Stimulated activated CD4-positive, alpha-beta T cell treated with anti-CD3 and anti-CD28 coated beads, TNF-alpha, amount 100 ng/mL, for 1 hour (primary cell): ENCODE results near the gene EEPD1.

ENCODE experiments used
- DNase-seq, 3 donors: peaks; one replicate each; pipeline ENCODE4 v3.0.0-alpha.2; 2020; ENCODE audit warnings: low read depth in 3 of 3, low spot score in 1 of 3

The EEPD1 gene

DNA sequence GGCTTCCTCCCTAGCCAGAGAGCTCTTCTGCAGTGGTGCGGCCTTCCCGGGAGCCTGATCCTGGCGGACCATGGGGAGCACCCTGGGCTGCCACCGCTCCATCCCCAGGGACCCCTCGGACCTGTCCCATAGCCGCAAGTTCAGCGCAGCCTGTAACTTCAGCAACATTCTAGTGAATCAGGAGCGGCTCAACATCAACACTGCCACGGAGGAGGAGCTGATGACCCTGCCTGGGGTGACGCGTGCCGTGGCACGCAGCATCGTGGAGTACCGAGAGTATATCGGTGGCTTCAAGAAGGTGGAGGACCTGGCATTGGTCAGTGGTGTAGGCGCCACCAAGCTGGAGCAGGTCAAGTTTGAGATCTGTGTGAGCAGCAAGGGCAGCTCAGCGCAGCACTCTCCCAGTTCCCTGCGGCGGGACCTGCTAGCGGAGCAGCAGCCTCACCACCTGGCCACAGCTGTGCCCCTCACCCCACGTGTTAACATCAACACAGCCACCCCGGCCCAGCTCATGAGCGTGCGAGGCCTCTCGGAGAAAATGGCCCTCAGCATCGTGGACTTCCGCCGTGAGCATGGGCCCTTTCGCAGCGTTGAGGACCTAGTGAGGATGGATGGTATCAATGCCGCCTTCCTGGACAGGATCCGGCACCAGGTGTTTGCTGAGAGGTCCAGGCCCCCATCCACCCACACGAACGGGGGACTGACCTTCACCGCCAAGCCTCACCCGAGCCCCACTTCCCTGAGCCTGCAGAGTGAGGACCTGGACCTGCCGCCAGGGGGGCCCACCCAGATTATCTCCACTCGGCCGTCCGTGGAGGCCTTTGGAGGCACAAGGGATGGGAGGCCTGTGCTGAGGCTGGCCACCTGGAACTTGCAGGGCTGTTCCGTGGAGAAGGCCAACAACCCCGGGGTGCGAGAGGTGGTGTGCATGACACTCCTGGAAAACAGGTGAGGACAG, 1.5 kb downstream of the EEPD1 start:
- DNase-seq = no peak

DNA sequence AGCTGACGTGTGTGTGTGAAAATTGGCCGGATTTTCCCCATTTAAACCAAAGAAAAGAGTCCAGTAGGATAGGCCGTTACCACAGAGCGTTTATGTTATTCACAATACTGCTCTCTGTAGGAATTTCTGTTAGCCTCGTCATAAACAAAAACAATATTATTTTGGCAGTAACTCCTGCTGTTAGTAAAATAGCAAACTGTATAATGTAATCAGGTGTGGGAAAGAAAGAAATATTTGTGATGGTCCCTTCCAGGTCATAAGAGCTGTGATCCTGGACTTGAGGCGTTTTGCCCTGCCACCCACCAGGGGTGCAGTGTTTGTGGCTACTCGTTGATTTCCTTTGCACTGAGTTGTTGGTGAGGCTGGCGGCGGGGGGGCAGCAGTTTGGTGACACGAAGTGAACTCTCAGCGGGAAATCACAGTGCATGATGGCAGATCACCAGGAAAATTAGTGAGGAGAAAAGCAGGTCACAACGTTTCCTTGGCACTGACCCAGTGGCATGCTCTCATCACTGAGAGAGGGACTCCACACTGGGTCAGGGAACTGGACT, 2.8 kb downstream of the EEPD1 start:
- DNase-seq = no peak

DNA sequence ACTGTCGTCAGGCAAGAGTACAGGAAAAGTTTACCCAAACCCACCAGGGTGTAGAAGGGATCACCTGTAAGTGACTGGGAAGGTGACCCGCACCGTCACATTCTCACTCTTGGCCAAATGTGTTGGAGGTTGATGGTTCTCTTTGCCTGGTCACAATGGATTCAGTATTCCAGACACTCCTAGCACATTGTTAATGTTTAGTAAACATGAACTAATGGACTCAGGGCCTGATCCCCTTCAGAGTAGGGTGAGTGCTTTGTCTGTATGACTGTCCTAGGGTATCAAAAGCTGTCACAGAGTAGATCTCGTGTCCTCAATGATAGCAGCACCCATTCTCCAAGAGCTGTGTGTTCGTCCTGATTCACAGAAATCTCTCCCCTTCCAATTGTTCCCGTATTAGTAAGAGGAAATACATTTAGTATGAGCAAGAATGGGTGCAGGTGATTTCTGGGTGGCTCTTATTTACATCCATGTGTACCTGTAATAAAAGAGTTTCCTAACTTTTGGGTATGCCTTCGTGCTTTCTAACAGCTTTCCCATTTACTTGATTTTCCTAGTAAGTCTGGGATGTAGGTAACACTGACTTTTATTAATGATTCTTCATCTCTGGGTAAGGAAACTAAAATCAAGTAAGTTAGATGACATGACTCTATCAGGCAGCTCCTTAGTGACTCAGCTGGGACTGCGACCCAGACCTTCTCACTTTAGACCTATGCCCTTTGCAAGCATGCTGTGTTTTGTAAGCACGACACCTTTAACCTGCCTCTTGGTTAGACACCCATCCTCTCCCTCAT, 4.7 kb downstream of the EEPD1 start:
- no peak for DNase-seq

DNA sequence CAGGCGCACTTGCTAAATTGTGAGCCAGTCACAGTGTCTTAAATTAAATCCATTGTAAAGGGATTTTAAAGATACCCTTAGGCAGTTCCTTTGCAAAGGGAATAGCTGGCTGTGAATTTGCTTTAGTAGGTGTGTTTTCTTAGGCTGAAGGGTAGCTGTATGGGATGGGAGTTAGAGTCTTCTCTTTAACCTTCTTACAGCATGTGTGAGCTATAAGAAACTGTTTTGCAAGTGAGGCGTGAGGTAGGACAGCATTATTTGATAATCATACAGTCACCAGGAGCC, 5.2 kb downstream of the EEPD1 start:
- no peak for DNase-seq

DNA sequence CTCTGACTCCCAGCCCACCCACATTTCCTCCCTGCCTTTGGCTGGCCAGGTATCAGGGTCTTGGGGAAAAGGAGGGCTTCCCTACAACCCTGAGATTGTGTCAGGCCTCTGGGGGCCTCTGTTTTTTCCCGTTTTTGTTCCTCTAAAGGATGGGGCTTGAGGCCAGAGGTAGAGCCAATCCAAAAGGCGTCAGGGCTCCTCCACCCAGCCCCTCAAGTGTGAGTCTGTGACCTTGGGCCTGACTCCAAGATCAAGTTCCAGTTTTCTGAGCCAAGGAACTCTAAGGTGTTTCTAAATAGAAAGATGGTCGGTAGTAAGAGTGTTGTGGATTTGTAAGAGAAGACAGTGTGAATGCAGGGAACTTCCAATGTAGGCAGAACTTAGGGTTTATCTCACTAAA, 6.6 kb downstream of the EEPD1 start:
- no peak for DNase-seq

DNA sequence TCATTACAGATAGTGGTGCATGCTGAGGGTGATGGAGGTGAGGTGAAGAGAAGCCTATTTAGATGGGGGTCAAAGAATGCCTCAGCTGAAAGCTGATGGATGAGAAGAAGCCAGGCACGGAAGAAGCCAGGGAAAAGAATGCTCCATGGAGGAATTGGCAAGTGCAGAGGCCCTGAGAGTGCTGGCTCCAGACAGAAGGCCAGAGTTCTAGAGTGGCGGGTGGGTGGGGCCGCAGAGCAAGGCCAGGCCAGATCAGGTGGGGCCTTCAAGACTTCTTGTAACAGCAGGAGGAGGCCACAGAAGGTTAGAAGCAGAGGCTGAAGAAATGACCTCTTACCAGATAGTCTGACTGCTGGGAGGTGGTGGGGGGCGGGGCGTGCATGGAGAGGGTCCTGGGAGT, 7.3 kb downstream of the EEPD1 start:
- DNase-seq = no peak

DNA sequence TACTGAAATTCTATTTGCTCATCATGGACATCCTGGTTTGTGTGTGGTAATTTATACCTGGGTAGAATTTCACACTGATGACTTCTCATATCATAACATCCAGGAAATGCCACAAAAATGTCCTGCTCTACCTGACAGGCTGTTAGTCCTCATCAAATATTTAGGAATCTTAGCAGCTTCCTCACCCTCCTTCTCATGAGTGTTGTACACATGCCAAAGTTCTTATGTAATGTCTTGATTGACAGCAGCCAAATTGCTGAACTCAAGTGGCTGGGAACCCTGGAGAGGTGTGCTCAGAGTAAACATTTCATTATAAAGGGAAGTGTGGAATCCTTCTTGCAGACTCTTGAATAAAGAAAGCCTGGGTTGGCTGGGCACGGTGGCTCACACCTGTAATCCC, 8.9 kb downstream of the EEPD1 start:
- no peak for DNase-seq

DNA sequence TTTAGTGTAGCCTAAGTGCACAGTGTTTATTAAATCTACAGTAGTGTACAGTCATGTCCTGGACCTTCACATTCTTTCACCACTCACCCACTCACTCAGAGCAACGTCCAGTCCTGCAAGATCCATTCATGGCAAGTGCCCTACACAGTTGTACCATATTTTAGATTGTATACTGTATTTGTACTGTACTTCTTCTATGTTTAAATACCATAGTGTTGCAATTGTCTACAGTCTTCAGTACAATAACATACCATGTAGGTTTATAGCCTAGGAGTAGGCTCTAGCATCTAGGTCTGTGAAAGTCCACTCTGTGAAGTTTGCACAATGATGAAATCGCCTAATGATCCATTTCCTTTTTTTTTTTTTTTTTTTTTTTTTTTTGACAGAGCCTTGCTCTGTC, 12.0 kb downstream of the EEPD1 start:
- no peak for DNase-seq

DNA sequence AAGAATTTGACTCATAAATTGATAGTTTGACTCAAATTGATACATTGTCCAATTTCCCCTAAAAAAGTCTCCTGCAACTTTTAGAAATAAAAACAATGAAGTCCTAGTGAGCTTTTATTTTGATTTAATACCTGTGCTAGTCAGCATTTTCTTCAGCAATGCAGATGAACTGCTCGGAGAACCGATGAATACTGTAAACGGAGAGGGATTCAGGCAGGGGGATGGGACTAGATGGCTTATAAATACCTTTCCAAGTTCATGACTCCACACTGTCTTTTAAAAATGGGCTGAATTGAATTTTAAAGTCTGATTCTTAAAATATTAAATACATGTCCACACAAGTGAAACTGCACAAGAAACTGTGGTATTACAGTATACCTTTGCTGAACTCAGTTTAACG, 12.7 kb downstream of the EEPD1 start:
- no peak for DNase-seq

DNA sequence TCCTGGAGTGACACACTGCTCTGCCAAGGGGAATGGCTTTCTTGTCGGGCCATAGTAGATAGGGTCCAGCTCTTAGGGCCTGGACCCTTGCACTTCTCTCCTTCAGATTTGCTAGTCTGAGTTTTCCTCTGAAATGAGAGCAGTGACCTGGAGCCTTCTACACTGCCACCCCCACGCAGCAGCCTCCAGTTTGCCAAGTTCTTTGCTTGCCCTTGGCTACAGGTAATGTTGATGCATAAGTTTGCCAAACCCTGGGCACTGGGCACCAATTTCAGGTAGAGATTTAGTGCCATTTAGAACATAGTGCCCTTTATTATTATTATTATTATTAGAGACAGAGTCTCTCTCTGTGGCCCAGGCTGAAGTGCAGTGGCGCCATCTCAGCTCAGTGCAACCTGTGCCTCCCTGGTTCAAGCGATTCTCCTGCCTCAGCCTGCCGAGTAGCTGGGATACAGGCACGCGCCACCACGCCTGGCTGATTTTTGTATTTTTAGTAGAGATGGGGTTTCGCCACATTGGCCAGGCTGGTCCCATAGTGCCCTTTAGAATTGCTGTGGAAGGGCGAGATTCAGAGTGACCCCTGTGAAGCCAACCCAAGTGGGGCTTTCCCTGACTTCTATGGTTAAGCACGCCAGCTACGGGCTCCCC, 14.5 kb downstream of the EEPD1 start:
- no peak for DNase-seq

DNA sequence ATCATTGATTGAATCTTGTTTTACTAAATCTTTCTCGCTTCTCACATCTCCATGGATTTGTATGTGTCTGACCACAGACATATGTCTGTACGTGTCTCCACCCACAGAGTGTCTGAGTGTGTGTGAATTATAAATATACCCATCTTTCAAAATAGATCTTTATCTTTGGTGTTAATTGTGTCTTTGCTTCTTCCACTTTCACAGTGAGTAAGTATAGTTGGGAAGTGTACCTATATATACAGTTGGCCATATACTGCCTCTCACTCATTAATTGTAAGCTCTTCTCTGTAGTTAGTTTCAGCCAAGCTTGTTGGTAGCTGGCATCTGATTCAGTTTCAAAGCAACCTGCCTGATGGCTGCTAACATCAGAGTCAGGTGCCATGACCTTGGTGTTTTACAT, 18.4 kb downstream of the EEPD1 start:
- no peak for DNase-seq

DNA sequence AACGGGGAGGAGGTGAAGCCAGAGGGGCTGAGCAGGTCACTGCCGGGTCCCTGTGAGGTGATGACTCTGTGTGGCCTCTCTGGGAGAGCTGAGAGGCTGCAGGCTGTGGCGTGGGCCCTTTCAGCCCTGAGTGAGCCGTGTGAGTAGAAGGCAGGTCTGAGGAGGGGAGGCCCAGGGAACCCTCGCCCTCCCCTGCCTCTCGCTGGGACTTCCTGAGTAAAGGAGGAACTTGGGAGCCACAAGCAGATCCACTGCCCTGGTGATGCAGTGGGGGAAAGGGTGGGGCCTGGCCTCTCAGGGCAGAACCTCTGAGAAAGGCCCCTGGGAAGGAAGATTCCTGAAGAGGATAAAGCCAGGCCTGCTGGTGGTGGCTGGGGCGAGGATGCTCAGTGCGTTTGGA, 22.8 kb downstream of the EEPD1 start:
- no peak for DNase-seq

DNA sequence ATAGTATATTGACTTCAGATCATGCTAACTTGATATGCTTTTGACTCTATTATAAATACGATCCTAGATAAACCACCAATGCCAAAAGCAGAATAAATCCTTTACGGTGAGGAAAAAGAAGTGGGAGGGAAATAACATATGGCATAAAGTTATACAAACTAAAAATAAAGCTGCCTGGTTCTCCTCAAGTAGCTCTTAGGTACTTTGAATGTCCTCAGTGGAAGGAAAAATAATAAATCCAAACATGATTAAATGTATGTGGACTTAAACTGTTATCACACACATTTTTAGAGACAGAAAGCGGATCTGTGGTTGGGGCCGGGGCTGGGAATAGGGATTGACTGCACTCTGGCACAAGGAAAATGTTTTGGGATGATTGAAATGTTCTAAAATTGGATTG, 23.6 kb downstream of the EEPD1 start:
- no peak for DNase-seq

DNA sequence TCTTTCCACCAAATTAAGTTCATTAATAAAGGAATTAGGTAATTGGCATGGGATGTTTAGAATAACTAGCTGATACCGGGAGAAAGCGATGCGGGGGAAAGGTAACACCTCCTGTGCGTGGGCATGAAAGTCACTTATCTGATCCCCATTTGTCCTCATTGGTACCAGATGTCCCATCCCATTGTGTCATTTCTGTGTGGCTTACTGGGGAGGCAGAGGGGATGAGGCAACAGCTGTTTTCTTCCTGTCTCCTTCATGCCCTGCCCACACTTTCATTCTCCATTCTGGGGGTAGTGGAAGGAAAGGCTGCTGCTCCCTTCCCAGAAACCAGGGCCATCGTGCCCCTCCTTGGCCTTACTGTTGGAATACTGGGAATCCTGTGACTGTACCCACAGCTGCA, 27.1 kb downstream of the EEPD1 start:
- no peak for DNase-seq

DNA sequence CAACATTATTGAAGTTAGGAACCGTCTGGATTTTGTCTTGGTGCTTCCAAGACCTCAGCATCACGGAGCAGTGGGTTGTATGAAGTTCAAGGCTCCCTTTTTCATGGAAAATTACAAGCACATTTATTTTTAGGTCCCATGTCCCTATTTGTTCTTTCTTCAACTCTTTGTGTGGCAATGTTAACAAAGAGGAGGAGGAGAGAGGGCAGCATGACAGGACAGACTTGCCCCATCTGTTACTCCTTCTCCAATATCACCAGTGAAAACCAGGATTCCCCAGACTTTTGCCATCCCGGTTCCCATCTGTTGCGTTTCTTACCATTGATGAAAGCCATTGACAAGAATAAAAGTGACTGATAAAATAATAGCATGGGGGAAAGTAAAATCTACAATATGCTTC, 28.6 kb downstream of the EEPD1 start:
- no peak for DNase-seq

DNA sequence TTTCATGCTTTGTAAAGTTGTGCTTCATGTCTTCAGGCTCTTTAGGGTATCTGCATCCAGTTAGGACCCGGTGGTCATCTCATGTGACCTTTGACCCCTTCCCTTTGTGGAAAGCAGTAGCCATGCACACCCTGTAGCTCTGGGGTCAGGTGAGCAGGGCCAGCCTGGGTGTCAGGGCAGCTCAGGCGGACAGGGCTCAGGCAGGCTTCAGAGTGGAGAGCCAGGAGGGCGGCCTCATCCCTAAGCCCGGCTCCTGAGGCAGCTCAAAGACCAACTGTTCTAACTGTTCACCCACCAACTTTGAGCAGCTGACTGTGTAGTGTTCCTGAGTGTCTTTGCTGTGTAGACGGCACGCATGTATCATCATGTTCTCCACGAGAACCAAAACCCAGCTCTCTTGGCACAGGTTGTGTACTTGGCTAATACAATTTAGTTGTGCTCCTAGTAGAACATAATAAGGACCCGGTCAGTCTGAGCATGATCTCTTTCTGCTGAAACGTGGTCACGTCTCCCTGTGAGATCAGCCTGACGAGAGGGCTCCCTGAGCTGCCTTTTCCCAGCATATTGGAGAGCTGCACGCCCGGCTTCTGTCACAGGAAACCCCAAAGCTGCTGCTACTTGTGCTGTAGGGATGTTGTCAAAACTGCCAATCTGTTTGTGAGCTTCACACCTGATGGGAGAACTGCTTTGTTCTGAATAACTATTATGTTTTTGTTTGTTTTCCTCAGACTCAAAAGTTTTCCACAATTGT, 30.0 kb downstream of the EEPD1 start:
- DNase-seq = no peak

DNA sequence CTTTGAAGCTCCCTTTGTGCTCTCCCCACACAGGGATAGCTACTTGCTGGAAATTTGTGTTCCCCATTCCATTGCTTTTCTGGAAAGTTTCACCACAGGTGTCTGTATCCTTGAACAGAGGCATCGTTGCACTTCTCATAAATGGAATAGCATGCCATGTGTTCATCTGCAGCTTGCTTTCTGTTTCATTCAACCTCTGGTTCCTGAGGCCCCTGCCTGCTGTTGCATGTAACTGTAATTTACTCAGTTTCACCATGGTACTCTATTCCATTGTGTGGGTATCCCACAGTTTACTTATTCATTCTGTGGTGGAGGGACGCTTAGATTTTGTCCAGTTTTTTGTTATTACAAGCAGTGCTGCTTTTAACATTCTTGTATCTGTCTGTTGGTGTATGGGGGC, 32.0 kb downstream of the EEPD1 start:
- no peak for DNase-seq

DNA sequence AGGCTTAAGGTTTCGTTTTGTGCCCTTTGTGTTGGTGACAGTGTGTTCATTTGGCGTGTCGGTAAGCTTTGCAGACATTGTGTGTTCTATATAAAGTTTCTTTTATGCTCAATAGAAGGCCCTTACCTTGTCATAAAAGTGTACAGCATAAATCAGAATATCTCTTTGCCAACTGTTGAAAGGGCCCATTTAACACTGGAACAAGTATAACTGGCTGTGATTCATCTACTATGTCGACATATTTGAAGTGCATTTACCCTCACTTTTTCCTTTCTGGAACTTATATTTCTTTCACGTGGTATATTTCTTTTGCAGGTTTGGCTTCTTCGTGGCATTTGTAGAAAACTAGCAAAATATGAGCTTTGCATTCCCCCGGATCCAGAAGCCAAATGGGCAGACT, 32.7 kb downstream of the EEPD1 start:
- no peak for DNase-seq

DNA sequence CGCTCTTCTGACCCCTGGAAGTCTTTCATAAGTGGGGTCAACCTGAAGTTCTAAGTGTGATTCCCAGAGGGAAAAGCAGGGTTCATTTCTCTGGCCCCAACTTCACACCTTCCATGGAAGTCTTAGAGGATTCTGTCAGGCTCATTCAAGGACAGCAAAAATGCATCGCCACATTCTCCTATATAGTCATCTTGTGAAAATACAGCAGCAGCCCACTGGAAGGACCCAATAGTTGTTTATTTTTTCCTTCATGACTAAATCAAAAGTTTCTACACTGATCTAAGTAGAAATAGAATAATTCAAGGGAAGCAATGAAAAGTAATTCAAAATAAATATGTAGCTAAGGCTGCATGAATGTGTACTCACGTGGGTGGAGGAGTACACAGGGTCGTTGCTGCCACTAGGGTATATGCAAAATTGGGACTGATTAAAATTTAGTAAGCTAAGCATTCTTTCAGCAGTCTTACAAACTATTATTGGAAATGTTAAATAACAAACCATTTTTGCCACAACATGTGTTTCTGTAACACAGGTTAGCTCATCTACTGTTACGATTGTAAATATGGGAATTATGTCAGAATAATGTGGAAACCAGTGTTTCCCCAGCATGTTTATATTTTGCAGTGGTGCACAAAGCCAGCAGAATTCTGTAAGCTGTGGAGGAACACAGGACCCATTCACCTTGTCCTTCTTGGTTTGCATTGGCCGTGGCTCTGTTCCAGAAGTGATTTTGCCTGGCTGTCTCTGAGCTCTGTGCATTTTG, 33.5 kb downstream of the EEPD1 start:
- no peak for DNase-seq

DNA sequence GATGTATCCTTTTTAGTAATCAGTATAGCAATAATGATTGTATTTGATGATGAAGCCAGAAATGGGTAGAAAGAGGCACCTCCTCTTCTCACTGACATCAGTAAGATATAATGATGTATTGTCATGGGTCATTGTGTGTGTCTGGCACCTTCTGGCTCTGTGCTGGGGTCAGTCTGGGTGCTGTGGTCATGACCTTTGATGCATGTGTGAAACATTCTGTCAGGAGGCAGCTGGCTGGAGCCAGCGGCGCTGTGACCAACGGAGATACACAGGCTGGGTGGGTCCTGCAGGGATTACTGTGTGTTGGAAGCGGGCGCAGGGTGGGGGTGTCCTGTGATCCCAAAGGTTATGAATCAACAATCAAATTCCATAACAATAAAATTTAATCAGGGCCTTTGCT, 35.2 kb downstream of the EEPD1 start:
- no peak for DNase-seq
